HepG2 (cell line): ENCODE measurements around the gene CCDC85C. TPM values are rescaled to one million over a fixed set of nuclear protein-coding genes. Genes with fewer than 3 reads are reported as not detected.

ENCODE experiments used
- ATAC-seq: fragments of 200-7000 bp; cut with Tn5 transposase; 3 replicates; pipeline ENCODE4 v1.9.1; 2020; ENCODE audit warnings: mild to moderate bottlenecking, moderate library complexity
- BruUV-seq: library from RNA; stranded (reverse); fragments of 400-500 nt; replicated peaks from 2 replicates; lab custom pipeline; 2021; lab: Mats Ljungman, UMichigan
- CTCF ChIA-PET: fragments of 300-600 bp; formaldehyde crosslinking; extraction: SDS; loops from one replicate; lab custom pipeline; 2021; ENCODE audit warnings: low total read pairs, inconsistent platforms, low intra/inter-chr PET ratio; lab: Yijun Ruan, JAX
- POLR2A ChIA-PET: fragments of 350-600 bp; sonication (Branson Sonifier 250); formaldehyde crosslinking; loops from one replicate; lab custom pipeline; 2020; ENCODE audit warnings: antibody characterized with exemption, inconsistent platforms; lab: Yijun Ruan, JAX
- DNase-seq: peaks from one replicate; pipeline ENCODE4 v3.0.0-alpha.2; 2015; ENCODE audit warnings: low spot score
- FAIRE-seq: peaks from 3 replicates; lab custom pipeline; 2011; peaks lifted over from hg19 to GRCh38; lab: Jason Lieb, UNC
- H2AFZ ChIP-seq: one replicate; pipeline ENCODE4 v1.6.1; 2011; ENCODE audit warnings: low read length, inconsistent platforms
- H3K27ac ChIP-seq: fragments of 300-600 bp; 3 replicates; pipeline ENCODE4 v1.8.0; 2011; ENCODE audit warnings: mixed run types, mild to moderate bottlenecking, mixed read lengths, low read length, inconsistent platforms; ENCODE audit not compliant: insufficient read depth; ENCODE audit errors: extremely low read length
- H3K27me3 ChIP-seq, 2 experiments: fragments of 200-600 bp in 1 of 2; 2 replicates in 1 of 2; 3 replicates in 1 of 2; pipeline versions ENCODE4 v1.6.0 to v1.8.0; 2011; ENCODE audit warnings: low read length in 2 of 2, mild to moderate bottlenecking in 2 of 2, moderate library complexity in 2 of 2, inconsistent platforms in 1 of 2; ENCODE audit not compliant: insufficient read depth in 2 of 2, control insufficient read depth in 1 of 2
- H3K36me3 ChIP-seq, 2 experiments: fragments of 200-600 bp in 1 of 2; replicated peaks in 1 of 2; 2 replicates in 1 of 2; 3 replicates in 1 of 2; pipeline versions ENCODE4 v1.5.1 to v1.8.0; 2011; ENCODE audit warnings: low read length in 2 of 2, inconsistent platforms in 1 of 2; ENCODE audit not compliant: insufficient read depth in 2 of 2, control insufficient read depth in 1 of 2
- H3K4me1 ChIP-seq: 2 replicates; pipeline ENCODE4 v1.5.1; 2012; ENCODE audit warnings: low read length, inconsistent platforms; ENCODE audit not compliant: insufficient read depth
- H3K4me2 ChIP-seq: 2 replicates; pipeline ENCODE4 v1.6.0; 2011; ENCODE audit warnings: low read depth, low read length, inconsistent platforms
- H3K4me3 ChIP-seq, 3 experiments: fragments of 200-600 bp in 1 of 3; sonication (generic), shearing (Covaris generic) in 1 of 3; replicated peaks in 1 of 3; 2 replicates each; pipeline ENCODE4 v1.5.1; 2011 to 2016; ENCODE audit warnings: low read length in 3 of 3, inconsistent platforms in 2 of 3, low read depth in 2 of 3, mild to moderate bottlenecking in 2 of 3, control low read depth in 1 of 3, mixed read lengths in 1 of 3; ENCODE audit not compliant: insufficient read depth in 1 of 3
- H3K79me2 ChIP-seq: one replicate; pipeline ENCODE4 v1.6.1; 2011; ENCODE audit warnings: low read length, inconsistent platforms; ENCODE audit not compliant: insufficient read depth
- H3K9ac ChIP-seq: 2 replicates; pipeline ENCODE4 v1.6.0; 2011; ENCODE audit warnings: mild to moderate bottlenecking, low read depth, low read length, inconsistent platforms; ENCODE audit not compliant: insufficient read depth
- H3K9me3 ChIP-seq: 2 replicates; pipeline ENCODE4 v1.5.1; 2012; ENCODE audit warnings: mild to moderate bottlenecking, low read length
- H4K20me1 ChIP-seq: 2 replicates; pipeline ENCODE4 v1.6.0; 2011; ENCODE audit warnings: inconsistent platforms, mild to moderate bottlenecking, low read length, moderate library complexity; ENCODE audit not compliant: insufficient read depth
- DMAP1 ChIP-seq: IDR thresholded peaks from 2 replicates; pipeline ENCODE4 v1.6.1; 2016
- EED ChIP-seq: sonication (generic); formaldehyde crosslinking; IDR thresholded peaks from 2 replicates; pipeline ENCODE4 v1.5.0; 2020; ENCODE audit warnings: mild to moderate bottlenecking, missing genetic modification reagents
- FOXK1 ChIP-seq: sonication (generic); formaldehyde crosslinking; IDR thresholded peaks from 2 replicates; pipeline ENCODE4 v1.4.0; 2020; ENCODE audit warnings: low read depth, missing genetic modification reagents, borderline replicate concordance
- HMG20A ChIP-seq: IDR thresholded peaks from 2 replicates; pipeline ENCODE4 v1.6.1; 2016; ENCODE audit warnings: borderline replicate concordance
- HNF4G ChIP-seq, 2 experiments: sonication (generic) in 1 of 2; formaldehyde crosslinking in 1 of 2; IDR thresholded peaks; 2 replicates each; pipeline versions ENCODE4 v1.4.0 to v1.6.1; 2011 to 2020; ENCODE audit warnings: borderline replicate concordance in 2 of 2, low read depth in 2 of 2, mild to moderate bottlenecking in 2 of 2, low read length in 1 of 2, missing genetic modification reagents in 1 of 2, moderate library complexity in 1 of 2
- HNRNPL ChIP-seq: fragments of 200-400 bp; formaldehyde crosslinking; IDR thresholded peaks from 2 replicates; pipeline ENCODE4 v1.6.1; 2017; ENCODE audit warnings: mild to moderate bottlenecking, low read depth, low read length
- IRF2 ChIP-seq: IDR thresholded peaks from 2 replicates; pipeline ENCODE4 v1.6.1; 2018; ENCODE audit warnings: missing genetic modification reagents, missing compliant biosample characterization
- KLF6 ChIP-seq: IDR thresholded peaks from 2 replicates; pipeline ENCODE4 v1.8.0; 2016; ENCODE audit warnings: missing biosample characterization, missing genetic modification reagents
- KLF9 ChIP-seq: IDR thresholded peaks from 2 replicates; pipeline ENCODE4 v1.6.1; 2016; ENCODE audit warnings: low read depth
- KMT2B ChIP-seq: IDR thresholded peaks from 2 replicates; pipeline ENCODE4 v1.6.1; 2016; ENCODE audit warnings: missing genetic modification reagents, missing compliant biosample characterization
- MED1 ChIP-seq: sonication (generic); formaldehyde crosslinking; IDR thresholded peaks from 2 replicates; pipeline ENCODE4 v1.4.0; 2020; ENCODE audit warnings: missing genetic modification reagents
- NONO ChIP-seq, 2 experiments: fragments of 450-650 bp in 1 of 2; sonication (generic) in 1 of 2; formaldehyde crosslinking in 1 of 2; IDR thresholded peaks in 1 of 2; conservative IDR thresholded peaks in 1 of 2; 2 replicates each; pipeline versions ENCODE4 v1.6.1 to v1.8.0; 2017 to 2022; ENCODE audit warnings: mild to moderate bottlenecking in 1 of 2, missing genetic modification reagents in 1 of 2, moderate library complexity in 1 of 2
- PPARG ChIP-seq: conservative IDR thresholded peaks from 2 replicates; pipeline ENCODE4 v1.6.1; 2016; ENCODE audit warnings: missing biosample characterization, missing genetic modification reagents
- RARA ChIP-seq: IDR thresholded peaks from 2 replicates; pipeline ENCODE4 v1.6.1; 2016; ENCODE audit warnings: missing genetic modification reagents, missing compliant biosample characterization
- REPIN1 ChIP-seq: sonication (generic); formaldehyde crosslinking; IDR thresholded peaks from 2 replicates; pipeline ENCODE4 v1.8.0; 2022; ENCODE audit warnings: missing genetic modification reagents, low read depth, mild to moderate bottlenecking, borderline replicate concordance
- SOX13 ChIP-seq, 3 experiments: fragments of 450-650 bp in 1 of 3; sonication (generic) in 1 of 3; formaldehyde crosslinking in 1 of 3; IDR thresholded peaks in 2 of 3; conservative IDR thresholded peaks in 1 of 3; 2 replicates each; pipeline versions ENCODE4 v1.5.0 to v1.6.1; 2016 to 2020; ENCODE audit warnings: antibody characterized with exemption in 1 of 3, mild to moderate bottlenecking in 1 of 3, missing compliant biosample characterization in 1 of 3, missing genetic modification reagents in 1 of 3, moderate library complexity in 1 of 3
- TARDBP ChIP-seq: sonication (generic); formaldehyde crosslinking; IDR thresholded peaks from 2 replicates; pipeline ENCODE4 v1.8.0; 2022; ENCODE audit warnings: mild to moderate bottlenecking, missing genetic modification reagents
- ZBTB7B ChIP-seq: sonication (generic); formaldehyde crosslinking; IDR thresholded peaks from 2 replicates; pipeline ENCODE4 v1.4.0; 2020; ENCODE audit warnings: missing genetic modification reagents
- ZFY ChIP-seq: sonication (generic); formaldehyde crosslinking; IDR thresholded peaks from 2 replicates; pipeline ENCODE4 v1.4.0; 2020; ENCODE audit warnings: missing genetic modification reagents
- ZNF205 ChIP-seq: IDR thresholded peaks from 2 replicates; pipeline ENCODE4 v1.6.1; 2018; ENCODE audit warnings: missing biosample characterization, missing genetic modification reagents
- ZNF644 ChIP-seq: IDR thresholded peaks from 2 replicates; pipeline ENCODE4 v1.6.1; 2016; ENCODE audit warnings: low read depth
- ZNF687 ChIP-seq: sonication (generic); formaldehyde crosslinking; IDR thresholded peaks from 2 replicates; pipeline ENCODE4 v1.5.1; 2020; ENCODE audit warnings: mild to moderate bottlenecking, missing genetic modification reagents, moderate library complexity
- WGBS: methylation state at CpG from one replicate; pipeline ENCODE4 v1.1.6; 2017; ENCODE audit warnings: low lambda C conversion rate; 5-methylcytosine and 5-hydroxymethylcytosine counted together
- in situ Hi-C: cut with HindIII; loops from 2 replicates; pipeline ENCODE4 v1.10.0; 2017; ENCODE audit warnings: low pct_unique_long_range_greater_than_20kb; ENCODE audit not compliant: extremely low pct_ligation_motif_present
- intact Hi-C: fragments of 100-400 bp; cut with micrococcal nuclease; formaldehyde crosslinking; loops from one replicate; pipeline ENCODE4 v1.10.0; 2022; ENCODE audit not compliant: unreplicated experiment
- polyA plus RNA-seq, 8 experiments: library from polyadenylated mRNA; depleted of rRNA in 3 of 8; stranded (reverse) in 7 of 8; unstranded in 1 of 8; fragments of >200 nt; fragmentation: Illumina TruSeq in 4 of 8; extraction: Trizol in 4 of 8; gene quantifications; 2 replicates each; pipeline versions ENCODE4 v1.2.1 to v1.2.3, GENCODE V29; 2011 to 2016; ENCODE audit warnings: low read depth in 4 of 8, missing spikeins in 1 of 8, mixed read lengths in 1 of 8; ENCODE audit not compliant: insufficient read depth in 1 of 8
- total RNA-seq, 5 experiments: library from RNA; depleted of rRNA; stranded (reverse); fragments of >200 nt; fragmentation: Illumina TruSeq; extraction: Trizol; gene quantifications; 2 replicates each; pipeline ENCODE4 v1.2.3, GENCODE V29; 2016; ENCODE audit warnings: low read depth in 1 of 5

The CCDC85C gene
- total and polyA plus RNA-seq, 2 of the 13 experiments (the other 11 are each of a cell fraction or from before 2014, with no cell fraction given), result 18.8 to 43.8 TPM

GRCh38 chr14:99598774-99599173, 5.2 kb downstream of the CCDC85C start:
- Histone ChIP-seq H3K27ac (peak overlapping the region; percentile 80), H3K4me1 (peaks cover 74% of the 10 kb centered on the region), H3K36me3 (peaks cover 4 to 8% of the 10 kb centered on the region in 2 experiments; a peak in 2 of 5 replicates), H3K9me3 (no peaks in the 10 kb centered on the region), H2AFZ (no peak overlapping the region), H3K27me3 (no peaks in the 10 kb centered on the region; a peak in 1 of 5 replicates), H3K4me2 (peak overlapping the region; percentile 90), H4K20me1 (peaks cover 54% of the 10 kb centered on the region), H3K4me3 (peak overlapping the region; percentile 4 to 85 (median 44); a peak in 4 of 6 replicates), H3K79me2 (peaks cover 99% of the 10 kb centered on the region), H3K9ac (peak overlapping the region; percentile 70; the same call in 1 of the 2 replicates)
- 0% methylated on average over 3 of the region's 3 CpGs for WGBS
- no TSS peak for BruUV-seq
- ATAC-seq (peak; percentile 27), FAIRE-seq (peak; percentile 95), DNase-seq (peak; percentile 74)
- CTCF ChIA-PET, result no interaction called here
- POLR2A ChIA-PET, result interaction anchor here (0.7 to 8.6 kb wide), 6 partner anchors 11 to 51 kb away, joined by 3 to 101 read pairs (median 4); no protein-coding TSS in a partner anchor
- in situ Hi-C loops (no loop called here), intact Hi-C loops (no loop called here)
- TF ChIP-seq ZBTB7B (CRISPR knock-in tag) (peak; percentile 76; the same call in 1 of the 2 replicates), IRF2 (CRISPR knock-in tag) (peak; percentile 25; the same call in 1 of the 2 replicates), HNRNPL (0 out of 2 replicates have a peak, but pooled peaks have one; percentile 52), ZNF205 (CRISPR knock-in tag) (0 out of 2 replicates have a peak, but pooled peaks have one; percentile 47), EED (CRISPR knock-in tag) (no peak), DMAP1 (CRISPR knock-in tag) (peak; percentile 43; the same call in 1 of the 2 replicates), FOXK1 (CRISPR knock-in tag) (no peak), RARA (CRISPR knock-in tag) (peak; percentile 54; the same call in 1 of the 2 replicates), MED1 (CRISPR knock-in tag) (peak; percentile 61), KLF9 (CRISPR knock-in tag) (no peak), REPIN1 (0 out of 2 replicates have a peak, but pooled peaks have one; percentile 31), HNF4G (IDR thresholded peaks at IDR 0.05; ENCODE audit: borderline replicate concordance, low read depth, low read length) (peak; percentile 82), HNF4G (CRISPR knock-in tag; IDR thresholded peaks at IDR 0.05; ENCODE audit: borderline replicate concordance, low read depth) (peak; percentile 75), ZNF687 (CRISPR knock-in tag) (peak; percentile 67), TARDBP (CRISPR knock-in tag) (0 out of 2 replicates have a peak, but pooled peaks have one; percentile 48), NONO (IDR thresholded peaks at IDR 0.05) (no peak), NONO (CRISPR knock-in tag; conservative IDR thresholded peaks at IDR 0.05) (0 out of 2 replicates have a peak, but pooled peaks have one; percentile 13), ZFY (CRISPR knock-in tag) (peak; percentile 38; the same call in 1 of the 2 replicates), HMG20A (CRISPR knock-in tag) (peak; percentile 40; the same call in 1 of the 2 replicates), KMT2B (CRISPR knock-in tag) (no peak), ZNF644 (CRISPR knock-in tag) (peak; percentile 66; the same call in 1 of the 2 replicates), SOX13 (IDR thresholded peaks at IDR 0.05) (peak; percentile 91), SOX13 (CRISPR knock-in tag; conservative IDR thresholded peaks at IDR 0.05 in 1 of 2, IDR thresholded peaks at IDR 0.05 in 1 of 2) (peak in 1 of 2 experiments; percentile 99; a peak in 2 of 4 replicates), PPARG (CRISPR knock-in tag) (peak; percentile 44), KLF6 (CRISPR knock-in tag) (no peak)
